ENCODE data around the gene DTNBP1. TPM values are rescaled to one million over a fixed set of nuclear protein-coding genes. Genes with fewer than 3 reads are reported as not detected.
"Not testable (repeated sequence)": the region's sequence is repeated elsewhere in the genome, so short reads cannot be mapped to it uniquely, and the experiment has no call there.

The DTNBP1 gene
- polyA plus RNA-seq, 3 donors from 2014 or later: 60.3 to 109 (median 86.4) TPM

DNA sequence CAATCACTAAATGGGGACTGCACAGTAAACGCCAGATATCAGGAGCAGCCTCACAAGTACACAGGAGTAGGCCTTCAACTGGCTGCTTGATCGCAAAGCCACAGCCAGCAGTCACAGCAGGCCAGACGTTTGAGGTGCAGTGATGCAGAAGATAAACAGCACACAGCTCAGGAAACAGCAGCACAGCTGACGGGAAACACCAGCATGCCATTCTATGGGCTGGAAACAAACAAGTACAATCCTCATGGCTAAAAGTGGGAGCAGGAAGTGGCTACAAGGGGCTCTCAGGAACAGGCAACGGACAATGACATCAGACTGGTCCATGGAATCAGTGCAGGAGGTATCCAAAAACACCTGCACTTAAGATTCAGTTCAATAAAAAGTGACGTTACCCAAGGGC lies 111.0 kb downstream of the DTNBP1 start:
- Mint-ChIP-seq H3K4me3 (no peak overlapping the region), H3K27me3 (ENCODE audit: low read depth in 3 of 3) (no peaks in the 10 kb centered on the region), H3K27ac (peak overlapping the region in 3 of 6 donors; percentile 51 to 74 (median 58)), H3K9me3 (no peaks in the 10 kb centered on the region), H3K4me1 (peaks cover 54 to 64% of the 10 kb centered on the region in 2 donors), H3K36me3 (peaks cover 0 to 3% (median 0%) of the 10 kb centered on the region in 3 donors)
- no peak for DNase-seq

DNA sequence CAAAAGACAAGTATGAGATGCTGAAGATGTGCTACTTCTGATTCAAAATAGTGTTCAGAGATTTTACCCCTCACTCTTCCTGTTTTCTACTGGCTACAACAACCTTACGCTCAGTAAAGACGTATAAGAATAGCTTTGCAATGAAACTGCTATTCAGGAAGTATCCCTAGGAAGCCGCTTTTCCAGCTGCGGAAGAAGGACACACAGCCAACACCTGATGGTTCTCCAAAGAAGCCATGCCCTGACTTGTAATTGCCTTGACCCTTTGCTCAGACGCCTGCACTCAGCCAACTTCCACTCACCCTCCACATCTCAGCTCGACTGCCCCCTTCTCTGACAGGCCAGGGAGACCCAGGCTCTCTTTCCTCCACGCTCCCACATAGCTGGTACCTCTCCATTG lies 111.6 kb downstream of the DTNBP1 start:
- Mint-ChIP-seq H3K4me1 (peaks cover 57 to 63% of the 10 kb centered on the region in 2 donors), H3K27ac (peak overlapping the region in 3 of 6 donors; percentile 51 to 64 (median 58)), H3K27me3 (ENCODE audit: low read depth in 3 of 3) (no peaks in the 10 kb centered on the region), H3K36me3 (peaks cover 0 to 3% (median 0%) of the 10 kb centered on the region in 3 donors), H3K9me3 (no peaks in the 10 kb centered on the region), H3K4me3 (no peak overlapping the region)
- no peak for DNase-seq

DNA sequence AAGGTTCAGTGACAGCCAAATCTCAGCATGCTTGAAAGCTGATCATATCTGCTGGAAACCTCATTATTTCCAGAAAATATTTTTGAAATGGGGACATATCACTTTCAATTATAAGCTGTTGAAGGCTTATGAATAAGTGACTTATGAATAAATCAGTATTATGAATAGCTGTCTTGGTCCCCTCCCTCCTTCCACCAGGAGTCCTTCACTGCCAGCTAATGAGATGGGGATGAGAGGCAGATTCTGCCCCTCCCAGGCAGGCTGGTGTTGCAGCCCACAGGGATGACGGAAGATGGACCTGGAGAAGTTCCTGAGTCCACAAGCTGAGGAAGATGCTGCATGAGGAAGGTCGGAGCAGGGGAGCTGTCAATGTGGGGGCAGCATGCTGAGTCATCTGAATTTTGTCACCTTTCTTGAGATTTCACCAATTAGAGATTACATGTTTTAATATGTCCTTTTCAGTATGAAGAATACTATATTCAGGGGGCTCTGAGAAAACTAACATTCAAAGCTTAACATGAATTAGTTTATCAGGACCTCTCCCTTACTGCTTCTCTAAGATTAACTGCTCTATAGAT lies 112.2 kb downstream of the DTNBP1 start:
- peaks cover 0 to 3% (median 0%) of the 10 kb centered on the region in 3 donors for H3K36me3 Mint-ChIP-seq
- H3K27ac Mint-ChIP-seq: peak overlapping the region in 2 of 6 donors; percentile 23 to 64
- no peak for DNase-seq
- H3K4me3 Mint-ChIP-seq: no peak overlapping the region
- H3K9me3 Mint-ChIP-seq: no peaks in the 10 kb centered on the region
- H3K4me1 Mint-ChIP-seq: peaks cover 57 to 64% of the 10 kb centered on the region in 2 donors
- H3K27me3 Mint-ChIP-seq (ENCODE audit: low read depth in 3 of 3): no peaks in the 10 kb centered on the region

DNA sequence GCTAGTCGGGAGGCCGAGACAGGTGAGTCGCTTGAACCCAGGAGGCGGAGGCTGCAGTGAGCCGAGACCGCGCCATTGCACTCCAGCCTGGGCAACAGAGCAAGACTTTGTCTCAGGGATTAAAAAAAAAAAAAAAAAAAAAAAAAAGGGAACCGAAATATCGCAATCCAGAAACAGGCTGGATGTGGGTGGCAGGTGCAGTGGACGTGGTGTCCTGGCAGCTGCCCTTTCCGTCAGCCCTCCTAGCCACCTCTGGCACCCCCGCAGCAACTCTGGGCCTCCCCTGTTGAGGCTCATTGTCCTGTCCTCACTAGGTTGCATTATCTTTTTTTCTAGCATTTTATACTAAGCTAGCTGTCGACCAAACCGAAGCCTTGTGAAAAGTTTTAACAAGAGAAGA lies 113.5 kb downstream of the DTNBP1 start:
- Mint-ChIP-seq H3K27ac (no peak overlapping the region), H3K4me3 (no peak overlapping the region), H3K4me1 (peaks cover 57 to 58% of the 10 kb centered on the region in 2 donors), H3K9me3 (peaks cover 0 to 3% (median 0%) of the 10 kb centered on the region in 6 donors), H3K27me3 (ENCODE audit: low read depth in 3 of 3) (peaks cover 0 to 2% (median 0%) of the 10 kb centered on the region in 3 donors), H3K36me3 (peaks cover 0 to 2% (median 2%) of the 10 kb centered on the region in 3 donors)
- DNase-seq: no peak

DNA sequence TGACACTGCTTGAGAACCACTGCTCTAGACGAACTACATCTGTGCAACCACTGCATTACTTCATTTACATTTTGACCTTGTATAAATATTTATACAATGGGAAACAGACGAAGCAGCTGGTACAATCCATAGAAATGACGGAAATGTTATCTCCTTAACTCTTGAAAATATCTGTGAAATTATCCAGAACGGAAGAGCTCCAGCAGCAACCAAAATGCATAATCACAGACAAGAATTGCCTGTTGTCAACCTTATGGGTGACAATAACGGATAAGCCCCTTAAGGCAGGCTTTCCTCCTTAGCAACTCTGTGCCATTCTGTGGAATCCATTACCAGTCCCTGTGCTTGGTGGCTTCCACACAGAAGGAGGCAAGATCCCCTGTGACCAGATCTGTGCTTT lies 115.4 kb downstream of the DTNBP1 start:
- Mint-ChIP-seq H3K27ac (peak overlapping the region in 1 of 6 donors; percentile 27), H3K4me1 (peaks cover 42 to 60% of the 10 kb centered on the region in 2 donors), H3K36me3 (peaks cover 5 to 12% (median 8%) of the 10 kb centered on the region in 3 donors), H3K9me3 (peaks cover 0 to 12% (median 5%) of the 10 kb centered on the region in 6 donors), H3K27me3 (ENCODE audit: low read depth in 3 of 3) (peaks cover 0 to 2% (median 0%) of the 10 kb centered on the region in 3 donors), H3K4me3 (no peak overlapping the region)
- DNase-seq: no peak

DNA sequence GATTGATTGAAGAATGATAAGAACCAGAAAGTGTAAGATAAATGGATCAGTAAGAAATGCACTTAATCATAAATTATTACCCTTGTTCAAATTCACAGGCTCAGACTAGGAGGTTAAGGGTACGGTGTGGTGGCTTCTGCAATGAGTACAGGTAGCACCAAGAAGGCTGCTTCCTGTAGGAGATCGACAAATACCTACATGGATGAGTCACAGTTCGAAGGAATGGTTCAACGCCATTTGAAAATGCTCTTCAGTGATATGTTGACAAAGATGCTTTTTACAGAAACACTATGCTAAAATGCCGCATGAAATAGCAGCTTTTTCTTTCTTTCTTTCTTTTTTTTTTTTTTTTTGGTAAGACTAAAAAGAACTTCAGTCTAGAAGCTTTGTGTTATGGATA lies 116.2 kb downstream of the DTNBP1 start:
- H3K4me1 Mint-ChIP-seq: peaks cover 34 to 54% of the 10 kb centered on the region in 2 donors
- peaks cover 0 to 12% (median 5%) of the 10 kb centered on the region in 6 donors for H3K9me3 Mint-ChIP-seq
- H3K36me3 Mint-ChIP-seq: peaks cover 5 to 12% (median 8%) of the 10 kb centered on the region in 3 donors
- no peak for DNase-seq
- H3K27me3 Mint-ChIP-seq (ENCODE audit: low read depth in 3 of 3): peaks cover 0 to 3% (median 0%) of the 10 kb centered on the region in 3 donors
- H3K27ac Mint-ChIP-seq: peak overlapping the region in 1 of 6 donors; percentile 24
- H3K4me3 Mint-ChIP-seq: no peak overlapping the region

DNA sequence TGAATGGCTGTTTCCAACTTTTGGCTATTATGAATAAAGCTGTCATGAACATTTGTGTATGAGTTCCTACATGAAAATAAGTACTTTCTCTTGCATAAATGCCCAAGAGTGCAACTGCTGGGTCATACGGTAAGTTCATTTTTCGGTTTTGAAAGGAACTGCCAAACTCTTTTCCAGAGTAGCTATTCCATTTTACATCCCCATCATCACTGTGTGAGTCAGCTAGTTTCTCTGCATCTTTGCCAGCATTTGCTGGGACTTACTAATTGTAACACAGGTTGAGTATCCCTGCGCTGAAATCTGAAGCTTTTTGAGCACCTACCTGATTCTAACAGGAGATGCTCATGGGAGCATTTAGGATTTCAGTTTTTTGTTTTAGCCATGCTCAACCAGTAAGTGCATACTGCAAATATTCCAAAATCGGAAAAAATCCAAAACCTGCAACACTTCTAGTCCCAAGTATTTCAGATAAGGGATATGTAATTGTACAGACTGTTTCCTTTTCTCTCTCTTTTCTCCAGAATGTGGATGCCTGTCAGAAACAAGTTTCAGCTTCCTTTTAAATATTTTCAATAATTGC lies 118.4 kb downstream of the DTNBP1 start:
- no peak for DNase-seq
- Mint-ChIP-seq H3K27ac (no peak overlapping the region), H3K36me3 (peaks cover 5 to 12% (median 8%) of the 10 kb centered on the region in 3 donors), H3K27me3 (ENCODE audit: low read depth in 3 of 3) (peaks cover 0 to 3% (median 0%) of the 10 kb centered on the region in 3 donors), H3K9me3 (peaks cover 0 to 12% (median 5%) of the 10 kb centered on the region in 6 donors), H3K4me3 (no peak overlapping the region), H3K4me1 (peaks cover 26 to 53% of the 10 kb centered on the region in 2 donors)

DNA sequence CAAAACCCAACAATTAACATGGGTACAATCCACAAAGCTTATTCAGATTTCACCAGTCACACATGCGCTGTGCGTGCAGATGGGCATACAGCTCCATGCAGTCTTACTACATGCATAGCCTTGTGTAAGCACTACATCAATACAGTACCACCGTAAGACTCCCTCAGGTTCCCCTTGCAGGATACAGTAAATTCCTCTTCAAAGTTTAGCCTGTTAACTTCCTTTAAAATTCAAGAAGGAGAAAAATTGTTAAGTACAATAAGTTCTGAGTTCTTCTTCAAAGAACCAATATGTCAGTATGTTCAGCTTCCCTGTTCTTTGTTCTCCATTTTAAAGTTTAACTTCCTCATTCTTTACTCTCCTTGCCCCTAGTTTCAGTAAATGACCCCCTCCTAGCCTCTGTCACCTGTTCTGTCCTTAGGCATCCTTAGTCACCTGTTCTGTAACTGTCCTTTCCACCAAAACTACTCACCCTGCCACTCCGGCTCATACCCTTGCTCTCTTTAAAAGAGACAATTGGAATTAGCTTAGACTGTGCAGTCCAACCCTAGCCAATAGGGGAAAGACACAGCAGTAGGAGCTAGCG lies 119.4 kb downstream of the DTNBP1 start:
- H3K4me1 Mint-ChIP-seq: peaks cover 28 to 61% of the 10 kb centered on the region in 2 donors
- not testable (repeated sequence) for DNase-seq; H3K4me3 Mint-ChIP-seq; H3K27me3 Mint-ChIP-seq (ENCODE audit: low read depth in 3 of 3)
- H3K36me3 Mint-ChIP-seq: peaks cover 5 to 12% (median 8%) of the 10 kb centered on the region in 3 donors
- peaks cover 0 to 12% (median 5%) of the 10 kb centered on the region in 6 donors for H3K9me3 Mint-ChIP-seq
- peak overlapping the region in 2 of 6 donors; percentile 11 to 18 for H3K27ac Mint-ChIP-seq

DNA sequence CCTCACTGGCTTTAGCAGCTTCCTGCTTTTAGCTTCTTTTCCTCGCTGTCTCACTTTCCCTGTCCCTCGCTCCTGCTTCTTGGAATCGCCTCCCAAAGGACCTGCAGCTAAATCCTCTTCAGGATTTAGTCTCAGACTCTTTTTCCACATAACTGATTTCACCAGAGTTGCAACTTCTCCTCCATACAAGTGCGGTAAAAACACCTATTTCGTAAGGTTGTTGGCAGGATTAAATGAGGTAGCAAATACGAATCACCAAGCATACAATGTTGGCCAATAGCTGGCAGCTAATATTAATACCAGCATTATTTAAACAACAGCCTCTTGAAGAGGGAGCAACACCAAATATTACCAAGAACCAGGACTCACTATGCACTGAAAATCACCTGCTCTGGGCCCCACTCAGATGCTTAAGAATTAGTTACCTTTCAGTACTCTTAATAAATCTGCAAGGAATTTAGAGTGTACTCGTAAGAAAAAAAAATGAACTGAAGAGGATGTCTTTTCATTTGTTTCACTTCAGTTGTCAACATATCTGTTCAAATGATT lies 123.0 kb downstream of the DTNBP1 start:
- Mint-ChIP-seq H3K4me1 (peaks cover 30 to 48% of the 10 kb centered on the region in 2 donors), H3K4me3 (no peak overlapping the region), H3K9me3 (peaks cover 0 to 12% (median 5%) of the 10 kb centered on the region in 6 donors), H3K36me3 (peaks cover 5 to 12% (median 12%) of the 10 kb centered on the region in 3 donors), H3K27me3 (ENCODE audit: low read depth in 3 of 3) (peaks cover 0 to 1% (median 0%) of the 10 kb centered on the region in 3 donors), H3K27ac (peak overlapping the region in 1 of 6 donors; percentile 42)
- no peak for DNase-seq

DNA sequence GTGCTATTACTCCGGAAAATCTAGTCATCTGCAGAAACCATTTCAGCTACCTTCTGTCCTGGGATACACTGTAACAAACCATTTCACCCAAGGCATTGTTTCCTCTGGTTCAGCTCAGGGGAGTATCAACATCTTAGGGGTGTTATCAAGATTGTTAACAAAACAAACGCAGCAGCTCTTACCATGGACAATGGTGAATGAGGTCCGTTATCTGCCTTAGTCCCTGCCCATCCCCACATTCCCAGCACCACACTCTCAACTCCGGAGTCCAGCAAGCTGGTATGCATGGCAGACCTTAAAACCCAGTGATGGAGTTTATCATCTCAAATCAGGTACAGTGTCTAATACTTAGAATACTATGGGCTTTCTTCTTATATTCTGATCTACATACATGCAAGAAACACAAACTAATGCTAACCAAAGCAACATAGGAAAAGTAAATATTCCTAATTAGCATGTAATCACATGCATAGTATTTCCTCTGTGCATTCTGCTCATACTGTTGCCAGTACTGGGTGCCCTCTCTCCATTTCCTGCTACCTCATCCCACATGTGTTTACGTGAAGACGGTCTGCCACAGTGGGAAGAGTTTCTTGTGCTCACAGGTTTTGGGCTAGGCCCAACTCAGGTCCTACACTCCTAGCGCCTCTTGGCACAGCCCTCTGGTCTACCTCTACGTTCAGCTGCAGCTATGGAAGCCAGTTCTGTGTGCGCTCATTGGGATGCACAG lies 123.9 kb downstream of the DTNBP1 start:
- Mint-ChIP-seq H3K4me3 (no peak overlapping the region), H3K27ac (peak overlapping the region in 1 of 6 donors; percentile 24), H3K27me3 (ENCODE audit: low read depth in 3 of 3) (peaks cover 0 to 5% (median 0%) of the 10 kb centered on the region in 3 donors), H3K4me1 (peaks cover 31 to 46% of the 10 kb centered on the region in 2 donors), H3K9me3 (peaks cover 0 to 6% (median 3%) of the 10 kb centered on the region in 6 donors), H3K36me3 (peaks cover 0 to 10% (median 5%) of the 10 kb centered on the region in 3 donors)
- no peak for DNase-seq

DNA sequence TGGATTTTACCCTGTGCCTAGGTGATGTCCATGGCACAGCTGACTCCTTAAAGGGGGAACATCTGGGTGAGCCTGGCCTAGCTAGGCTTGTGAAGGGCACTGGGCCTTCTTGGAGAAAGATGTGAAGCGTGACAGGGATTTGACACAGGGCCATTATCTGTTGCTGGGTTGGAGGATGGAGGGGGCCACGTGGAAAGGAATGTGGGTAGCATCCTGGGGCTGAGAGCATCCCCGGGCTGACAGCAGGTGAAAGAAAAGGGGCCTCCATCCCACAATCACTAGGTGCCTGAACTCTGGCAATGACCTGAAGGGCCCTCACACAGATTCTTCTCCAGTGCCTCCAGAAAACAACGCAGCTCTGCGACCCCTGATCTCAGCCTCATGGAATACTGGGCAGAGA lies 124.7 kb downstream of the DTNBP1 start:
- H3K27me3 Mint-ChIP-seq (ENCODE audit: low read depth in 3 of 3): peaks cover 0 to 8% (median 0%) of the 10 kb centered on the region in 3 donors
- peak overlapping the region in 1 of 6 donors; percentile 35 for H3K27ac Mint-ChIP-seq
- peaks cover 34 to 40% of the 10 kb centered on the region in 2 donors for H3K4me1 Mint-ChIP-seq
- no peak for DNase-seq
- H3K9me3 Mint-ChIP-seq: no peaks in the 10 kb centered on the region
- H3K4me3 Mint-ChIP-seq: no peak overlapping the region
- peaks cover 0 to 4% (median 4%) of the 10 kb centered on the region in 3 donors for H3K36me3 Mint-ChIP-seq

DNA sequence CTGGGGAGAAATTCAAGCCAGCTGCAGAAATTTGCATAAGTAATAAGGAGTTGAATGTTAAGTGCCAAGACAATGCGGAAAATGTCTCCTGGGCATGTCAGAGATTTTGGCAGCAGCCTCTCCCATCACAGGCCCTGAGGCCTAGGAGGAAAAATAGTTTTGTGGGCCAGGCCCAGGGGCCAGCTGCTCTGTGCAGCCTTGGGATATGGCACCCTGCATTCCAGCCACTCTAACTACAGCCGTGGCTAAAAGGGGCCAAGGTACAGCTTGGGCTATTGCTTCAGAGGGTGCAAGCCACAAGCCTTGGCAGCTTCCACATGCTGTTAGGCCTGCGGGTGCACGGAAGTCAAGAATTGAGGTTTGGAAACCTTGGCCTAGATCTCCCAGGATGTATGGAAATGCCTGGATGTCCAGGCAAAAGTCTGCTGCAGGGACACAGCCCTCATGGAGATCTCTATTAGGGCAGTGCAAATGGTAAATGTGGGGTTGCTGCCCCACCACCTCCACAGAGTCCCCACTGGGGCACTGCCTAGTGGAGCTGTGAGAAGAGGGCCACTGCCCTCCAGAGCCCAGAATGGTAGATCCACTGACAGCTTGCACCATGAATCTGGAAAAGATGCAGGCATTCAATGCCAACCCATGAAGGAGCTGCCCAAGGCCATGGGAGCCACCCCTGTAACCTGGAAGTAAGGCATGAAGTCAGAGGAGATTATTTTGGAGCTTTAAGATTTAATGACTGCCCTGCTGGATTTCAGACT lies 126.5 kb downstream of the DTNBP1 start:
- Mint-ChIP-seq H3K27ac (peak overlapping the region in 1 of 6 donors; percentile 32), H3K4me1 (peaks cover 37% of the 10 kb centered on the region in 2 donors), H3K9me3 (no peaks in the 10 kb centered on the region), H3K4me3 (no peak overlapping the region), H3K36me3 (peaks cover 4 to 13% (median 6%) of the 10 kb centered on the region in 3 donors), H3K27me3 (ENCODE audit: low read depth in 3 of 3) (peaks cover 0 to 7% (median 0%) of the 10 kb centered on the region in 3 donors)
- DNase-seq: no peak
